HFF-Myc (cell line): ENCODE data around the gene GGTLC1.

Source experiments
- DNase-seq: peaks from one replicate; pipeline ENCODE4 v3.0.0-alpha.2; 2011; ENCODE audit warnings: low read depth; ENCODE audit errors: extremely low read depth
- H3K4me3 ChIP-seq: replicated peaks from 2 replicates; pipeline ENCODE4 v1.5.1; 2011; ENCODE audit warnings: low read depth, mild to moderate bottlenecking, control low read depth, low read length
- TF ChIP-seq, protein P1 (sequence below): IDR thresholded peaks from 2 replicates; pipeline ENCODE4 v1.5.1; 2012; ENCODE audit warnings: mild to moderate bottlenecking, low read depth, low read length, control low read depth; ENCODE audit errors: missing control alignments

GGTLC1 gene

GRCh38 chr20:24018796-24019195, 30.2 kb upstream of the GGTLC1 start:
- TF ChIP-seq, protein P1, sequence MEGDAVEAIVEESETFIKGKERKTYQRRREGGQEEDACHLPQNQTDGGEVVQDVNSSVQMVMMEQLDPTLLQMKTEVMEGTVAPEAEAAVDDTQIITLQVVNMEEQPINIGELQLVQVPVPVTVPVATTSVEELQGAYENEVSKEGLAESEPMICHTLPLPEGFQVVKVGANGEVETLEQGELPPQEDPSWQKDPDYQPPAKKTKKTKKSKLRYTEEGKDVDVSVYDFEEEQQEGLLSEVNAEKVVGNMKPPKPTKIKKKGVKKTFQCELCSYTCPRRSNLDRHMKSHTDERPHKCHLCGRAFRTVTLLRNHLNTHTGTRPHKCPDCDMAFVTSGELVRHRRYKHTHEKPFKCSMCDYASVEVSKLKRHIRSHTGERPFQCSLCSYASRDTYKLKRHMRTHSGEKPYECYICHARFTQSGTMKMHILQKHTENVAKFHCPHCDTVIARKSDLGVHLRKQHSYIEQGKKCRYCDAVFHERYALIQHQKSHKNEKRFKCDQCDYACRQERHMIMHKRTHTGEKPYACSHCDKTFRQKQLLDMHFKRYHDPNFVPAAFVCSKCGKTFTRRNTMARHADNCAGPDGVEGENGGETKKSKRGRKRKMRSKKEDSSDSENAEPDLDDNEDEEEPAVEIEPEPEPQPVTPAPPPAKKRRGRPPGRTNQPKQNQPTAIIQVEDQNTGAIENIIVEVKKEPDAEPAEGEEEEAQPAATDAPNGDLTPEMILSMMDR: no peak
- DNase-seq: no peak
- no peak overlapping the region for H3K4me3 ChIP-seq

GRCh38 chr20:24017458-24017755, 28.8 kb upstream of the GGTLC1 start:
- TF ChIP-seq, protein P1: no peak
- no peak for DNase-seq
- no peak overlapping the region for H3K4me3 ChIP-seq

DNA sequence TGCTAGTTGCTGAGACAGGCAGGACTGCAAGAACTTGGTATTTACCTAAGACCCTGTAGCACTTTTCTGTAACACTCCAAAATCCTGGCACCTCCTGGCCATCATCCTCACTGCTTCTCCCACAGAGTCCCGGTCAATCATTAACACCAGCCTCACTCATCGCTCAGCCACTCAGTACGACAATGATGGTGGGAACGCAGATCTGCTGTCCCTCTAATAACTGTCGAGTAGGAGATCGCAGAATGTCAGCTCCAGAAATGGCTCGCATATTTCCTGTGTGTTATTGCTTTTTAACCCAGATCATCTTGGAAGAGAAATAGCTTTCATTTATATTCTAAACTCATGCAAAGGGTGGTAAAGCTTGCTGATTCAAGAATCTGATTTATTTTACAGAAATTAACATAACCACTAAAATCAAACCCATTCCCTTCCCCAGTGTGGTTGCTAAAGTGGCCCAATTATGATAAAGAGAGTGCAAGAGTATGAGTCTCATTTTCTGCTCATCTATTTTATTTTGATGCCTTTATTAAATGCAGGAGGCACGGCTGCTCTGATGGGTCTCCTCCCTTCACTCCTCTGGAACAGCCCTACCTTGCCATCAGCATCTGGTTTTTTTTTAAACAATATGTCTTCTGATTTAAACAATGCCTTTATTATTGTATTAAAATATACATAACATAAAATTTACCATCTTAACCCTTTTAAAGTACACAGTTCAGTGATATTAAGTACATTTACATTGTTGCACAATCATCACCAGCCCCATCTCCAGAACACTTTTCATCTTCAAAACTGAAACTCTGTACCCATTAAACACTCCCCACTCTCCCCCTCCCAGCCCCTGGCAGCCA, 28.3 kb upstream of the GGTLC1 start:
- TF ChIP-seq, protein P1: no peak
- no peak for DNase-seq
- no peak overlapping the region for H3K4me3 ChIP-seq

GRCh38 chr20:24013953-24014352, 25.4 kb upstream of the GGTLC1 start:
- DNase-seq: no peak

DNA sequence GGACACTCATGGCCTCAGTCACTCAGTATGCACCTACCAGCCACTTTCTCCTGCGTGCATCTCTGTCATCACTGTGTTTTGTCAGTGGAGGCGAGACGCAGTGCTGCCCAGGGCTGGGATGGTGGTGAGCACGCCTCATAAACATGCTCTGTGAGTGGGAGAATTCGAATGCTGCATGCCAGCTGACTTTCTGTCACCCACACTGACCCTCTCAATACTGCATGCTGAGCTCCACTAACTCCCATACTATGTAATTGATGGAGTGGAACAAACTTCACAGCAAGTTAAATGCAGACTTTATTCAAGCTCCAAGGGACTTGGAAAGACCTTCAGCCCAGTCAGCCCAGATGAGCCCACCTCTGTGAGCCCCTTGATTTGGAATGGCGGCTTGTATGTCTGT, 22.7 kb upstream of the GGTLC1 start:
- DNase-seq: no peak
- no peak overlapping the region for H3K4me3 ChIP-seq
- TF ChIP-seq, protein P1: no peak

More at GRCh38 chr20:24013953-24014352, 25.4 kb upstream of the GGTLC1 start:
- H3K4me3 ChIP-seq: no peak overlapping the region
- TF ChIP-seq, protein P1: no peak

- DNase-seq: no peak
- H3K4me3 ChIP-seq: no peak overlapping the region
- TF ChIP-seq, protein P1: no peak
Measured at GRCh38 chr20:24007758-24008157, 19.2 kb upstream of the GGTLC1 start.
